Measurements from ENCODE around the gene ZFX.
A peak's percentile ranks its signal among the peaks of the same experiment; 100 is the strongest.

ZFX gene

GRCh38 chrX:24150051-24150790 lies 692 bp downstream of the ZFX start:
- peak overlapping the region; percentile 98 for H3K4me3 Mint-ChIP-seq
- no peaks in the 10 kb centered on the region for H3K9me3 Mint-ChIP-seq
- peak; percentile 91 for DNase-seq
- peaks cover 3% of the 10 kb centered on the region for H3K27me3 Mint-ChIP-seq (ENCODE audit: low read depth, poor library complexity)
- TF ChIP-seq CTCF (IDR thresholded peaks at IDR 0.05): peak; percentile 16
- peak overlapping the region; percentile 97 for H3K27ac Mint-ChIP-seq
- H3K4me1 Mint-ChIP-seq: peaks cover 79% of the 10 kb centered on the region
- H3K36me3 Mint-ChIP-seq (ENCODE audit: low read depth): no peaks in the 10 kb centered on the region

GRCh38 chrX:24150898-24151297 lies 1.4 kb downstream of the ZFX start:
- Mint-ChIP-seq H3K27ac (peak overlapping the region; percentile 97), H3K9me3 (no peaks in the 10 kb centered on the region), H3K4me1 (peaks cover 72% of the 10 kb centered on the region), H3K4me3 (peak overlapping the region; percentile 98), H3K36me3 (ENCODE audit: low read depth) (no peaks in the 10 kb centered on the region), H3K27me3 (ENCODE audit: low read depth, poor library complexity) (peaks cover 3% of the 10 kb centered on the region)
- no peak for DNase-seq
- TF ChIP-seq CTCF (IDR thresholded peaks at IDR 0.05): no peak

GRCh38 chrX:24151513-24151912 lies 2.0 kb downstream of the ZFX start:
- DNase-seq: no peak
- H3K4me1 Mint-ChIP-seq: peaks cover 72% of the 10 kb centered on the region
- peaks cover 6% of the 10 kb centered on the region for H3K36me3 Mint-ChIP-seq (ENCODE audit: low read depth)
- TF ChIP-seq CTCF (IDR thresholded peaks at IDR 0.05): no peak
- H3K4me3 Mint-ChIP-seq: peak overlapping the region; percentile 98
- no peaks in the 10 kb centered on the region for H3K9me3 Mint-ChIP-seq
- H3K27ac Mint-ChIP-seq: peak overlapping the region; percentile 97
- H3K27me3 Mint-ChIP-seq (ENCODE audit: low read depth, poor library complexity): peaks cover 3% of the 10 kb centered on the region

- H3K4me1 Mint-ChIP-seq: peaks cover 56% of the 10 kb centered on the region
Observed at GRCh38 chrX:24153178-24153795, 3.8 kb downstream of the ZFX start.

GRCh38 chrX:24153796-24154189 lies 4.3 kb downstream of the ZFX start:
- peaks cover 51% of the 10 kb centered on the region for H3K4me1 Mint-ChIP-seq
- no peaks in the 10 kb centered on the region for H3K9me3 Mint-ChIP-seq
- TF ChIP-seq CTCF (IDR thresholded peaks at IDR 0.05): no peak
- H3K27me3 Mint-ChIP-seq (ENCODE audit: low read depth, poor library complexity): peaks cover 3% of the 10 kb centered on the region
- H3K36me3 Mint-ChIP-seq (ENCODE audit: low read depth): peaks cover 23% of the 10 kb centered on the region
- no peak overlapping the region for H3K4me3 Mint-ChIP-seq
- DNase-seq: no peak
- H3K27ac Mint-ChIP-seq: no peak overlapping the region

More at GRCh38 chrX:24153178-24153795, 3.8 kb downstream of the ZFX start:
- DNase-seq: peak; percentile 37
- Mint-ChIP-seq H3K9me3 (no peaks in the 10 kb centered on the region), H3K27me3 (ENCODE audit: low read depth, poor library complexity) (peaks cover 3% of the 10 kb centered on the region), H3K4me3 (peak overlapping the region; percentile 98), H3K27ac (peak overlapping the region; percentile 97), H3K36me3 (ENCODE audit: low read depth) (peaks cover 21% of the 10 kb centered on the region)
- no peak for TF ChIP-seq CTCF (IDR thresholded peaks at IDR 0.05)
